Small intestine (tissue), 16 donors: Measurements from ENCODE around the gene HS6ST2. TPM values are rescaled to one million over a fixed set of nuclear protein-coding genes. Genes with fewer than 3 reads are reported as not detected.
A peak's percentile ranks its signal among the peaks of the same experiment; 100 is the strongest.

ENCODE experiments used
- DNase-seq, 2 donors: peaks; one replicate each; pipeline versions ENCODE4 v3.0.0 to v3.0.0-alpha.2; 2013
- FAIRE-seq: peaks from 2 replicates; lab custom pipeline; 2012; peaks lifted over from hg19 to GRCh38; lab: Jason Lieb, UNC
- H3K27ac ChIP-seq, 3 donors: one replicate each; pipeline ENCODE4 v1.5.1; 2013; ENCODE audit warnings: low read length in 2 of 3, mild to moderate bottlenecking in 2 of 3, control low read depth in 1 of 3, inconsistent platforms in 1 of 3, low read depth in 1 of 3, moderate library complexity in 1 of 3
- H3K27me3 ChIP-seq, 3 donors: one replicate each; pipeline ENCODE4 v1.6.1; 2013; ENCODE audit warnings: low read length in 3 of 3, inconsistent platforms in 1 of 3; ENCODE audit not compliant: control insufficient read depth in 3 of 3, insufficient read depth in 3 of 3
- H3K36me3 ChIP-seq, 3 donors: one replicate each; pipeline ENCODE4 v1.6.1; 2013; ENCODE audit warnings: low read length in 3 of 3, inconsistent platforms in 1 of 3, low read depth in 1 of 3, mild to moderate bottlenecking in 1 of 3, moderate library complexity in 1 of 3; ENCODE audit not compliant: control insufficient read depth in 3 of 3, insufficient read depth in 2 of 3
- H3K4me1 ChIP-seq, 3 donors: one replicate each; pipeline ENCODE4 v1.6.1; 2013; ENCODE audit warnings: low read length in 2 of 3, inconsistent platforms in 1 of 3, low read depth in 1 of 3, mild to moderate bottlenecking in 1 of 3, moderate library complexity in 1 of 3; ENCODE audit not compliant: control insufficient read depth in 3 of 3, insufficient read depth in 2 of 3
- H3K4me3 ChIP-seq, 3 donors: one replicate each; pipeline ENCODE4 v1.5.1; 2013; ENCODE audit warnings: low read length in 3 of 3, control low read depth in 1 of 3, inconsistent platforms in 1 of 3, low read depth in 1 of 3, mild to moderate bottlenecking in 1 of 3, moderate library complexity in 1 of 3
- H3K9me3 ChIP-seq, 2 donors: one replicate each; pipeline ENCODE4 v1.6.1; 2013; ENCODE audit warnings: low read depth in 1 of 2, low read length in 1 of 2; ENCODE audit not compliant: control insufficient read depth in 2 of 2, insufficient read depth in 1 of 2
- WGBS, 3 donors: extraction: QIAGEN DNeasy Blood & Tissue Kit; methylation state at CpG; one replicate each; pipeline ENCODE4 v1.1.7; 2013; 5-methylcytosine and 5-hydroxymethylcytosine counted together
- long read RNA-seq, 10 donors: transcript quantifications; one replicate each; lab custom pipeline, GENCODE V29; 2026
- polyA plus RNA-seq, 4 donors: library from polyadenylated mRNA; stranded (reverse) in 3 of 4; unstranded in 1 of 4; fragments of 200-250 nt in 3 of 4; fragments of 120-200 nt in 1 of 4; gene quantifications; one replicate each; pipeline versions ENCODE4 v1.2.1 to v1.2.3, GENCODE V29; 2013
- donor health status: healthy with polysubstance abuse.
- donor health status: control.
- donor health status: control.
- donor health status: Bipolar disorder and iron deficiency.
- donor health status: healthy.

Gene HS6ST2
- under 1 TPM in 2 of 4 donors, not detected in 2; 0.12 to 0.55 TPM for polyA plus RNA-seq
- long read RNA-seq, donor 1 = 0 reads
- long read RNA-seq, donor 2 = 0 reads
- long read RNA-seq, donor 3 = 0 reads
- long read RNA-seq, donor 4 = 0 reads
- long read RNA-seq, donor 5 = 0 reads
- long read RNA-seq, donor 6 = 0 reads
- long read RNA-seq, donor 7 = 0 reads
- long read RNA-seq, donor 8 = 0 reads
- long read RNA-seq, donor 9 = 0 reads
- long read RNA-seq, donor 10 = 0 reads

DNA sequence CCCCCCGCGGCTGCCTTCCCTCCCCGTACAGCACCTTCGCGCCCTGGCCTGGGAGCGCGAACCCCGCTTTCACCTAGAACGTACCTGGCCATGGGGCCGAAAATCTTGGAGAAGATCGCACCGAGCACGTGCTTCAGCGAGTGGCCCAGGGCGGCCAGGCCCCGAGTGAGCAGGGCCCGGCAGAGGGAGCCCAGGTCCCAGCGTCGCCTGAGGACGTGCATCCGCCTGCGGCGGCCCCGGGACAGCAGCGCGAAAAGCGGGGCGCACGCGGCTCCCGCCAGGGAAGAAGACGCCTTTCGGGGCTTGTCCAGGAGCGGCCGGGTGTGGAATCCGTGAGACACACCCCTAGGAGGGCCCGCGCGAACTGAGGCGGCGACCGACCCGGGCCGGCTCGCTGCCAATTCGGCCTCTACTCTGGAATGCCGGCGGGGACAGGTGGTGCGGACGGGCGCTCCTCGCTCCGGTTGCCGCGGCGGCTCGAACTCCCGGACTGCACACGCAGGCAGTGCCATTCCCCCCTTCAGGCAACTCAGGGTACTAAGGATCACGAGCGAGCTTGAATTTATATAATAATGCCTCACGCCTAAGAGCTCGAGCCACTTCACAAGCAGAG is at the start of gene HS6ST2:
HS6ST2 (minus strand) TSS at position 539 of the 613 bp plus-strand sequence.
- no peaks in the 10 kb centered on the region for H3K9me3 ChIP-seq
- peak within 1 kb of the TSS in 1 of 3 donors; percentile 30 for H3K4me3 ChIP-seq
- WGBS, 3 donors = 2 to 37% (median 7%) methylated on average over 33 to 63 of the region's 63 CpGs
- FAIRE-seq (no peak), DNase-seq (peak in 1 of 2 donors; percentile 31)
- peaks cover 3 to 45% (median 6%) of the 10 kb centered on the region in 3 donors for H3K27me3 ChIP-seq
- H3K4me1 ChIP-seq = no peaks in the 10 kb centered on the region
- no peak within 1 kb of the TSS for H3K27ac ChIP-seq
- no peaks in the 10 kb centered on the region for H3K36me3 ChIP-seq

DNA sequence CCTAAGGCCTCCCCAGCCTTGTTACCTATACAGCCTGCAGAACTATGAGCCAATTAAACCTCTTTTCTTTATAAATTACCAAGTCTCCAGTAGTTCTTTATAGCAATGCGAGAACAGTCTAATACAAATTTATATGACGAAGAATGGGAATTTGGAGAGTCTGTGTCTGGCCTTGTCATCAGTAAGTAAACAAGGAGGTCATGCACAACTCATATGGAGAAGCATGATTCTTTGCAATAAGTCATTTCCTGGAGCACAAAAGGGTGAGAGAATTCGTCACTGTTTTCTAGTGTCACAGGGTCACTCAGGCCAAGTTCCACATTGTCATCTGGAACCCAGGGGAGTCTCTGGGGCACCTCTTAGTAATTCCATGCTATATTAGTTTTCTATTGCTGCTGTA is 49.0 kb upstream of the HS6ST2 start:
- no peaks in the 10 kb centered on the region for H3K27me3 ChIP-seq
- WGBS, 3 donors = 82 to 97% (median 83%) methylated on average over 3 of the region's 3 CpGs
- peaks cover 0 to 3% of the 10 kb centered on the region in 2 donors for H3K9me3 ChIP-seq
- no peaks in the 10 kb centered on the region for H3K36me3 ChIP-seq
- no peak overlapping the region for H3K27ac ChIP-seq
- no peaks in the 10 kb centered on the region for H3K4me1 ChIP-seq
- DNase-seq = no peak
- FAIRE-seq = no peak
- H3K4me3 ChIP-seq = no peak overlapping the region

DNA sequence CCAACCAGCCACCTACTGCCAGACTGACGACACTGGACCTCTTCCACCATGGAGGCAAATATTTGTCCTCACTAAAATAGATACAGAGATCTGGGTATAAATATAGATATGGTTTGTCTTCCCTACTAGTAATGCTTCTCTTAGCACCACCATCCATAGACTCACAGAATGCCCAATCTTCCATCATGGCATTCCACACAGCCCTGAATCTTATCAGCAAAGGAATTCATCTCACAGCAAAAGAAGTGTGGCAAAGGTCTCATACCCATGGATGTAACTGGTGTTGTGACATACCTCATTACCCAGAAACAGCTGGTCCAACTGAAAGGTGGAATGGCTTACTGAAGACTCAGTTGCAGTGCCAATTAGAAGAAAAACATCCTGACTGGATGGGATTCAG is 47.2 kb upstream of the HS6ST2 start:
- Histone ChIP-seq H3K27ac (no peak overlapping the region), H3K4me3 (no peak overlapping the region), H3K4me1 (no peaks in the 10 kb centered on the region), H3K27me3 (no peaks in the 10 kb centered on the region), H3K9me3 (peaks cover 0 to 3% of the 10 kb centered on the region in 2 donors), H3K36me3 (no peaks in the 10 kb centered on the region)
- WGBS, 3 donors = 85 to 91% (median 90%) methylated on average over 1 of the region's 1 CpG
- no peak for FAIRE-seq
- no peak for DNase-seq

DNA sequence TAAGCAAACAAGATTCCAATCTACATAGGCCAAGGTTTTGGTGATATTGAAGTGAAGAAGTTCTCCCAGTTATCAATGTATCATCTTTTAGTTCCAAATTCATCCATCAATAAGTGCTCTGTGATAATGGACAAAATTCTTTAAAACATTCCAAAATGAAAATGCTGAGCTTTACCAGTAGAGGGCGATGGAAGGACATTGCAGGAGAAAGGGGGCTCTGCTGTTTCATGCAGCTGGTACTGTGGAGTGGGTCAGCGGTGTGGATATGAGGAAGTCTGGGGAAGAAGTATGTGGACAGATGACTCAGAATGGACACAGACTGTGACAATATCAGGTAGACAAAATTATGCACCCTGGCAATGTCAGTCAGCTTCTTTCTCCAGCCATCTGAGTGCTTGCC is 46.6 kb upstream of the HS6ST2 start:
- H3K4me3 ChIP-seq = no peak overlapping the region
- no peaks in the 10 kb centered on the region for H3K27me3 ChIP-seq
- DNase-seq = peak in 1 of 2 donors; percentile 2
- H3K9me3 ChIP-seq = peaks cover 0 to 3% of the 10 kb centered on the region in 2 donors
- no peaks in the 10 kb centered on the region for H3K36me3 ChIP-seq
- FAIRE-seq = no peak
- no peak overlapping the region for H3K27ac ChIP-seq
- no peaks in the 10 kb centered on the region for H3K4me1 ChIP-seq
- WGBS, 3 donors = 5 to 19% (median 11%) methylated on average over 2 of the region's 2 CpGs

DNA sequence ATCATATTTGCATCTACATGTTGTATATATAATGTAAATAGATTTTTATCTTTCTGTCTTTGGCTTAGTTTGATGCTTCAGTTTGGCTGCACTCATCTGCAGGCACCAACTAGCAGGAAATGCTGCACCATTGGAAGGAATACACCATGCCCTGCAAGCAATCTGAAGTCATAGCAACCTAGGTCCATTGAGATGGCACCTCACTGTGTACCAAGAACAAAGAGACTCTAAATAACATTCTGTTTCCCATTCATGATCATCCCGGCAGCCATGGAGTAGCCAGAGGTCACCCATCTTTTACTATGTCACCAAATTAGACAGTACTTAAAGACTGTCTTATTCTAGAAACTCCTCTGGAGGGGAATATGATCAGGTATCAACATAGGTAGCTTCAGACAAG is 40.8 kb upstream of the HS6ST2 start:
- Histone ChIP-seq H3K27me3 (no peaks in the 10 kb centered on the region), H3K9me3 (no peaks in the 10 kb centered on the region), H3K4me3 (no peak overlapping the region), H3K36me3 (no peaks in the 10 kb centered on the region), H3K27ac (no peak overlapping the region), H3K4me1 (no peaks in the 10 kb centered on the region)
- no peak for DNase-seq
- FAIRE-seq = no peak
- WGBS, 3 donors = 67 to 83% (median 71%) methylated on average over 1 of the region's 1 CpG

DNA sequence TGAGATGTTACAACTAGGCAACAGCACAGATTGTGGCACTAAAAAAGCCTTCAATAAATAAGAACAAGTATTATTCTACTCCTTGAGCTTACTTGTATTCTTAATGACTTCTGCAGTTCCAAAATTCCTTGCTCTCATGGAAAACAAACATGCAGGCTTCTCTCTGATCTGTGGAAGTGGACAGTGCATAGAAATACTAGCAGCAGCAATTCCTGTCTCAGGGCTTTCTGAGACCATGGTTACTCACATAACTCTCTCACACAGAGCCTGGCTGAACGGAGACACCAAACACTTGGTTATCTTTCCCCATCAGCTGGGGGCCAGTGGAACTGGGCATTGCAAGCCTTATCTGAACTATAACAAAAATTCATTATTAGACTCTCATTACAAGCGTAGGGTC is 32.4 kb upstream of the HS6ST2 start:
- H3K4me3 ChIP-seq = no peak overlapping the region
- no peaks in the 10 kb centered on the region for H3K4me1 ChIP-seq
- no peaks in the 10 kb centered on the region for H3K27me3 ChIP-seq
- no peak for FAIRE-seq
- H3K9me3 ChIP-seq = no peaks in the 10 kb centered on the region
- no peaks in the 10 kb centered on the region for H3K36me3 ChIP-seq
- no peak overlapping the region for H3K27ac ChIP-seq
- 61 to 88% (median 66%) methylated on average over 2 of the region's 2 CpGs for WGBS, 3 donors
- no peak for DNase-seq

DNA sequence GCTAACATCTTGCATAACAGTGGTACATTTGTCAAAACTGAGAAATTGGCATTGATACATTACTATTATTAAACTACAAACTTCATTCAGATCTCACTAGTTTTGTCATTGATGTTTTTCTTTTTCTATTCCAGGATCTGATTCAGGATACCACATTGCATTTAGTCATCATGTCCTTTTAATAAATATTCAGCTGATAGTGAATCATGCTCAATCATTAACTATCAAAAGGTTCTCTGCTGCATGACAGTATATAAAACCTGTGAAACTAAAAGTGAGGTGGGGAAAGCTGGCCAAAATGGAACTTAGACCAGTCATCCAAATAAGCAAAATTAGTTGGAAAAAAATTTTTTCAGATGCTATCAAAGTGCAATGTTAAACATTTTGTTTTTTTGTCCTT is 28.1 kb upstream of the HS6ST2 start:
- Histone ChIP-seq H3K27me3 (no peaks in the 10 kb centered on the region), H3K9me3 (no peaks in the 10 kb centered on the region), H3K27ac (no peak overlapping the region), H3K4me3 (no peak overlapping the region), H3K4me1 (no peaks in the 10 kb centered on the region), H3K36me3 (no peaks in the 10 kb centered on the region)
- no peak for FAIRE-seq
- no peak for DNase-seq

DNA sequence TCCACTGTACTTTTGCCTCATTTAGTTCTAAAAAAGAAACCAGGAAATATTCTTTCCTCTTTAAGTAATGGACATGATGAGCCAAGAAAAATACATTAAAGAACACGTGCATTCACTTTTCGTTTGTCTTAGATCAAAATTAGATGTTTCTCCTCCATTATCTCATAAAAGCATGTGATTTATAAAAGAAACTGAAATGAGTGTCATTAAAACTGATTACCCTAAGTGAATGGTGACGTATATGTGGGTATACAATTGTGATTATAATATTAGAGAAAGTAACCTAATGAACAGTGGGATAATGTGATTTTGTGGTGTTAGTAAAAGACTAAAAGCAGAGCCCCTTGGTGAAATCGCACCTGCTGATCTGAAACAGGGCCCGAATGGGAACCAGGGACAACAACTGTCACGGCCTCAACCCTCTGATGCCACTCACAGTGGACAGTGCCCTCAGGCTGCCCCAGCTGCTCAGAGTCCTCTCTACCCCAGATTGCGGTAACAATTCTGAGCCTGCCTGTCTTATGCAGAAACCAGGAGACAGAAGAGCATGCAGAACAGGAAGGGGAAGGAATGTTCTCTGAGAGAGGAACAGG is 25.7 kb upstream of the HS6ST2 start:
- FAIRE-seq = no peak
- Histone ChIP-seq H3K27me3 (no peaks in the 10 kb centered on the region), H3K4me3 (no peak overlapping the region), H3K27ac (no peak overlapping the region), H3K36me3 (no peaks in the 10 kb centered on the region), H3K9me3 (no peaks in the 10 kb centered on the region), H3K4me1 (no peaks in the 10 kb centered on the region)
- no peak for DNase-seq
- 57 to 76% (median 68%) methylated on average over 7 of the region's 7 CpGs for WGBS, 3 donors
